GM10266 (cell line): ENCODE data around the gene GALNT16.

Source experiments
- DNase-seq: peaks from one replicate; pipeline ENCODE4 v3.0.0; 2012; ENCODE audit errors: extremely low spot score
- TF ChIP-seq, protein P1 (sequence below): IDR thresholded peaks from 2 replicates; pipeline ENCODE4 v1.5.1; 2012; ENCODE audit warnings: mild to moderate bottlenecking, low read depth; ENCODE audit not compliant: control insufficient read depth, insufficient read depth; ENCODE audit errors: missing control alignments

The GALNT16 gene

DNA sequence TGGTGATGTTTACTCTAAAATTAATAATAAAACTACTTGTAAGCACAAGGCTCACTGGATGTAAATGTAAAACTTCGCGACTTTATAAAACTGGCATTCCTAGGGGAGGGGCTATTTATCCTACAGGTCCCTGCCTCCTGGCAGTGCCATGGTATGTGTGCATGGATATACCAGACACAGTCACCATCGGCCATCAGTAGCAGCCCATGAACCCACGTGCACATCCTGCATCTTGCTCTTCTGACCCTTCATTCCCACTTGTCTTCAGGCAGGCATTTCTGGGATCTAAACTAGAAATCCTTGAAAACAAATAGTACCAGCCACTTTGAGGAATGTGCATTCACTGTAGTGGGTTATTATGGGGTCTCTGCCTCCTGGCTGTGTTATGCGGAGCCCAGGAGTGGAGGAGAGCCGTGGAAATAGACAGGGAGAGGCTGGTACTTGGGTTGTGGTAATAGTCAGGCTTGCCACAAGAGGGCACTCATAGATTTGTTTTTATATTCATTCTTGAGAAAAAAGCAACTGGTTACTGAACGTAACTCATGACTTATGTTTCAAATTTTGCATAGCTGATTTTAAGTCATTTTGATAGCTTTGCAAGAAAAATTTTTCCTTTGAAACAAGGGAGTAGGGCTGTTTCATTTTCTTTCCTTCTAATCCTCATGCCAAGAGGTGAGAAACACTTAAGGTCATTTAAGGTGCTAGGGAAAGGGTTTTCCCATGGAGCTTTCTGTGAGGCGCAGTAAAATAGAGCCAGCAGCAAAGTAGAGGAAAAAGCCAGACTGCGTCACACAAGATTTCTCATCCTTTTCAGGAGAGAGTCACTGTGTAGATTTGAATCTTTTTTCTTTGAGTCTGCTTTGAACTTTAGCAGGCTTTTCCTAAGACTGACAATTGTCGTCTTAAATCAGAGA, 17.4 kb upstream of the GALNT16 start:
- TF ChIP-seq, protein P1, sequence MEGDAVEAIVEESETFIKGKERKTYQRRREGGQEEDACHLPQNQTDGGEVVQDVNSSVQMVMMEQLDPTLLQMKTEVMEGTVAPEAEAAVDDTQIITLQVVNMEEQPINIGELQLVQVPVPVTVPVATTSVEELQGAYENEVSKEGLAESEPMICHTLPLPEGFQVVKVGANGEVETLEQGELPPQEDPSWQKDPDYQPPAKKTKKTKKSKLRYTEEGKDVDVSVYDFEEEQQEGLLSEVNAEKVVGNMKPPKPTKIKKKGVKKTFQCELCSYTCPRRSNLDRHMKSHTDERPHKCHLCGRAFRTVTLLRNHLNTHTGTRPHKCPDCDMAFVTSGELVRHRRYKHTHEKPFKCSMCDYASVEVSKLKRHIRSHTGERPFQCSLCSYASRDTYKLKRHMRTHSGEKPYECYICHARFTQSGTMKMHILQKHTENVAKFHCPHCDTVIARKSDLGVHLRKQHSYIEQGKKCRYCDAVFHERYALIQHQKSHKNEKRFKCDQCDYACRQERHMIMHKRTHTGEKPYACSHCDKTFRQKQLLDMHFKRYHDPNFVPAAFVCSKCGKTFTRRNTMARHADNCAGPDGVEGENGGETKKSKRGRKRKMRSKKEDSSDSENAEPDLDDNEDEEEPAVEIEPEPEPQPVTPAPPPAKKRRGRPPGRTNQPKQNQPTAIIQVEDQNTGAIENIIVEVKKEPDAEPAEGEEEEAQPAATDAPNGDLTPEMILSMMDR, result peak; percentile 63
- DNase-seq, result peak; percentile 79

DNA sequence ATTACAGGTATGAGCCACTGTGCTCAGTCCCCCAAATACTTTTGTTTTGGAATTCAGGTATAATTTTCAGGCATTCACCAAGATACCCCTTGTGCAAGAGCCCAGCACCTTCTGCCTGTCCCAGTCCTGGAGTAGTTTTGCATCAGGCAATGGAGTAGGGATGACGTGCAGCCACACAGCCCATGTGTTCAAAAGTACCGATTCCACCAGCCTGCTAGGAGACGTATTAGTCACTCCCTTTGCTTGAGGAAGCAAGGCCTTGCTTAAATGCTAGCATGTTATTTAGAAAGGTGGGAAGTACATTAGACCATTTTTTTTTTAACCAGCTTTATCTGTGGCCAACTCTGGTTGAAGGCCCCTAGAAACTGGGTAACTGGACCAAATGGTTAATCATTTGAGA, 15.0 kb upstream of the GALNT16 start:
- DNase-seq, result no peak
- TF ChIP-seq, protein P1, result no peak

DNA sequence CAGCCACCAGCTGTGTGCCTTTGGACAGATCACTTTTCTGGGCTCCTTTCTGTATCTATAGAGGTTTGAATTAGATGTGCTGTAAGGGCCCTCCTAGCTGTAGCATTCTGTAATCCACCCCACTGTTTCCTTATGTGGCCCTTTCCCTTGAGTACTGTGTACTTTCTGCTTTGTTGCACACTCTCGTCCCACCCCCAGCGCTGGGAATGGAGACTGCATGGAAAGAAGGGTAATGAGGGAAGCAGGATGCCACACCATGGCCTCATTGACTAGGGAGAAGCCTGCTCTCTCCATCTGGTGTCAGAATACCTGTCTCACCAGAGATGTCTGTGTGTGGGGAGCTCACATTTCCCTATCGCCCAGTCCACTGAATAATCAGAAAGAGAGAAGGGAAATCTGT, 13.6 kb upstream of the GALNT16 start:
- TF ChIP-seq, protein P1, result no peak
- DNase-seq, result no peak

DNA sequence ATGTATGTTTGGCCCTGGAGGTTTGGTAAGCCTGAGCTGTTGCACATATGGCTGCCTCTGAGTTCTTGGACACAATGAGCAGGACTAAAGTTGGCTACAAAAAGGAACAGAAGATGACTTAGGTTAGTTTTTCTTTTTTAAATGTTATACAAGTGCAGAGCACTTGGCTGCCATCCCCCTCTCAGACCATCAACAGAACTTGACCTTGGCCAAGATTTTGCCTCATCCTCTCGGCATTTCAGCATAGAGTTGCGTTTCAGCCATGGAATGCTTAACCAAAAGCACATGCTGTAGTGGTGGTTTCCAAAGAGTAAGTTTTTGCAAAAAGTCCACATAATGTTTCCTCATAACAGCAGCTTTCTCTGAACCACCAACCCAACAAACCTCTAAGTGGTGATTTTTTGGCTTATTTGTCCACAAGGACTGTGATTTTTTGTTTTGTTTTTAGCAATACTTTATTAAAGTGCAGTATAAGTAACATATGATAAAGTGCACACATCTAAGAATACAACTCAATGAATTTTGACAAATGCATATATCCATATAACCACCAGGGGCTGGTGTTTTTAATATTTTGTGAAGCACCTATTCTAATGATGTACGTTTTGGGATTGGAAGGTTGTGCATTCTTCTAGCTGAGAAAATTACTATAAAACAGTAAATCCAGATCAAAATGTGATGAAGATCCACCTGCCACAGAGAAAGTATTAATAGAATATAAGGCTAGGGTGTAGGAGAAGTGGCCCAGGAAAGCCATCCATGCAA, 12.1 kb upstream of the GALNT16 start:
- TF ChIP-seq, protein P1, result no peak
- DNase-seq, result no peak

DNA sequence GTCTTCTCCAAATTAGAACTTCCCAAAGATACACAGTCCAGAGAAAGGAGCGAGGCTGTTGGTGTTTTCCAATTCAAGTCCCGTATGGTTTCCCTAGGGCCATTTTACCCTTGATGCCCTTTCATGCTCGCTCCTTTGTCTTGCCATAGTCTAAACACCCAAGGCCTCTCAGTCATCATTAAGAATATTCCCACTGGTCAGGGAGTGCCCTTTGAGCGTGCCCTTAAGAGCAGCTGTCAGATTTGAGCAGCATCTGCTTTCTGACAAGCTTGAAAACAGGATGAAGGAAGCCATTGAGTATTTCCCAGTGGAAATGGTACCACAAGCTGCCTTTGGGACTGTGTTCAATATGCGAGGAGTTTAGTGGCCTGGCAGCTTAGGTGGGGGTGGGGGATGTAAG, 10.4 kb upstream of the GALNT16 start:
- TF ChIP-seq, protein P1, result no peak
- no peak for DNase-seq

DNA sequence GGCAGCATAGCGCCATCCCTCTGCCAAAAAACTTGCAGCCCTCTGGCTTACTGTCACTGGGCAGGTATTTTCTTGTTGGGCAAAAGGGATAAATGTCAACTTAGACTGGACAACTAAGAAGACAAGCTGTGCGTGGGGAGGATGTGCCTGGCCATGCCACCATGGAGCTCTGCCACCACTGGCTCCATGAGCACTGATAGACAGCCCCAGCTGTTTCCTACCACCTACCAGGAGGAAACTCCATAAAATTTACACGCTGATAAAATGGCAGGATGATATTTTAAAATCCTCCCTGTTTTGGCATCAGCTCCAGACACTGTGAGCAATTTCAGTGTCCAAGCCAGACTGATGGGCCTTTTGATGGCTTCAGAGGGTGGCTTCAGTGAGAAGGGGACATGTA, 7.1 kb upstream of the GALNT16 start:
- DNase-seq, result no peak
- TF ChIP-seq, protein P1, result no peak

DNA sequence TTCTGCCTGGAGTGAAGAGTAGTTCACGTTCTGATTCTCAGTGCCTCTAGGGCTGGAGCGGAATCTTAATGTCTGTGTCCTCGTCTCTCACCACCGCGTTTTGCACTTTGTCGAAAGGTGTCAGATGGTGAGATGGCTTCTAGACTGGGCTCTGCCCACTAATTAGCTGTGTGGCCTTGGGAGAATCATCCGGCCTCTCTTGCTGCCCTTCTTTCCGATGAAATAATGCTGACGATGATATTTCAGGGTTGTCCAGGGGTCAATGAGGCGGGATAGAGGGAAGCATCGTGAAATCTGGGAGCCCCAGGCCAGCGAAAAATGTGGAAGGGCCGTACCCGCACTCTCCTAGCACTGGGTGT, 811 bp upstream of the GALNT16 start:
- TF ChIP-seq, protein P1, result no peak

More for the DNA sequence above, 811 bp upstream of the GALNT16 start:
- DNase-seq, result no peak
